Ovary (tissue), 3 donors: ENCODE results near the gene SIX6.

Source experiments
- CTCF ChIP-seq, 3 donors: fragments of 450-650 bp in 2 of 3; fragments of 200-600 bp in 1 of 3; IDR thresholded peaks; one replicate each; pipeline versions ENCODE4 v1.5.1 to v1.8.0; 2016 to 2022; ENCODE audit warnings: antibody characterized with exemption in 3 of 3, mild to moderate bottlenecking in 1 of 3
- POLR2A ChIP-seq: fragments of 450-650 bp; IDR thresholded peaks from one replicate; pipeline ENCODE4 v1.6.1; 2017; ENCODE audit warnings: antibody characterized with exemption, mild to moderate bottlenecking, moderate library complexity
- donor health status: DM: no; HTN: no; CAD: no.

- TF ChIP-seq CTCF (IDR thresholded peaks at IDR 0.05) (no peak), POLR2A (no peak)
Observed at GRCh38 chr14:60553808-60554207, 44.9 kb downstream of the SIX6 start.
